B cell (primary cell): Measurements from ENCODE around the gene WDR70. TPM values are rescaled to one million over a fixed set of nuclear protein-coding genes. Genes with fewer than 3 reads are reported as not detected.

ENCODE experiments used
- ATAC-seq: fragments of 200-7000 bp; cut with Tn5 transposase; one replicate; pipeline ENCODE4 v1.10.0; 2021; ENCODE audit warnings: low read depth, mild to moderate bottlenecking, moderate number of reproducible peaks, moderate library complexity
- CTCF ChIA-PET: fragments of 350-600 bp; sonication (Branson Sonifier 250); formaldehyde crosslinking; loops from one replicate; lab custom pipeline; 2021; ENCODE audit warnings: antibody characterized with exemption, inconsistent platforms; lab: Charles Lee
- POLR2A ChIA-PET: fragments of 350-600 bp; sonication (Branson Sonifier 250); formaldehyde crosslinking; loops from one replicate; lab custom pipeline; 2021; ENCODE audit warnings: antibody characterized with exemption; lab: Charles Lee
- DNase-seq: peaks from one replicate; pipeline ENCODE4 v3.0.0; 2013
- H2AFZ ChIP-seq: 2 replicates; pipeline ENCODE4 v1.6.1; 2012; ENCODE audit warnings: mild to moderate bottlenecking, low read depth, low read length; ENCODE audit not compliant: insufficient read depth, poor library complexity, severe bottlenecking
- H3K27ac ChIP-seq, 2 donors: 1 replicate in 1 of 2; 2 replicates in 1 of 2; pipeline ENCODE4 v1.5.1; 2012 to 2013; ENCODE audit warnings: low read length in 2 of 2, mild to moderate bottlenecking in 2 of 2, moderate library complexity in 1 of 2
- H3K27me3 ChIP-seq, 4 experiments: fragments of 200-600 bp in 1 of 4; sonication (generic) in 1 of 4; replicated peaks in 1 of 4; 1 replicate in 2 of 4; 2 replicates in 2 of 4; pipeline versions ENCODE4 v1.6.1 to v1.7.0; 2013 to 2016; ENCODE audit warnings: low read length in 3 of 4, mild to moderate bottlenecking in 2 of 4, mixed read lengths in 1 of 4, moderate library complexity in 1 of 4; ENCODE audit not compliant: insufficient read depth in 4 of 4, control insufficient read depth in 3 of 4; ENCODE audit errors: control extremely low read depth in 1 of 4
- H3K36me3 ChIP-seq, 2 experiments: replicated peaks in 1 of 2; 1 replicate in 1 of 2; 2 replicates in 1 of 2; pipeline versions ENCODE4 v1.6.1 to v1.7.1; 2013; ENCODE audit warnings: low read length in 1 of 2; ENCODE audit not compliant: insufficient read depth in 2 of 2, control insufficient read depth in 1 of 2; ENCODE audit errors: control extremely low read depth in 1 of 2, extremely low read depth in 1 of 2
- H3K4me1 ChIP-seq, 2 donors: fragments of 200-600 bp in 1 of 2; sonication (generic) in 1 of 2; 1 replicate in 1 of 2; 2 replicates in 1 of 2; pipeline versions ENCODE4 v1.5.1 to v1.6.1; 2013 to 2017; ENCODE audit warnings: low read length in 2 of 2; ENCODE audit not compliant: control insufficient read depth in 2 of 2, insufficient read depth in 2 of 2
- H3K4me2 ChIP-seq: replicated peaks from 2 replicates; pipeline ENCODE3; 2012; ENCODE audit warnings: mild to moderate bottlenecking, low read depth, low read length; ENCODE audit not compliant: poor library complexity, severe bottlenecking
- H3K4me3 ChIP-seq, 5 experiments: fragments of 200-600 bp in 1 of 5; sonication (generic) in 1 of 5; 1 replicate in 3 of 5; 2 replicates in 2 of 5; pipeline versions ENCODE4 v1.5.1 to v1.7.0; 2011 to 2016; ENCODE audit warnings: low read length in 4 of 5, mild to moderate bottlenecking in 4 of 5, low read depth in 2 of 5, control low read depth in 1 of 5, moderate library complexity in 1 of 5; ENCODE audit not compliant: insufficient read depth in 1 of 5; ENCODE audit errors: control extremely low read depth in 1 of 5, extremely low read depth in 1 of 5
- H3K79me2 ChIP-seq: fragments of 200-600 bp; sonication (generic); one replicate; pipeline ENCODE4 v1.6.0; 2016; ENCODE audit warnings: low read length; ENCODE audit not compliant: control insufficient read depth, insufficient read depth
- H3K9ac ChIP-seq: fragments of 200-600 bp; sonication (generic); 2 replicates; pipeline ENCODE4 v1.6.1; 2017; ENCODE audit warnings: mild to moderate bottlenecking, low read length, moderate library complexity
- H3K9me3 ChIP-seq, 3 donors: one replicate each; pipeline versions ENCODE4 v1.6.1 to v1.7.1; 2013; ENCODE audit warnings: low read length in 2 of 3; ENCODE audit not compliant: control insufficient read depth in 2 of 3, insufficient read depth in 1 of 3; ENCODE audit errors: control extremely low read depth in 1 of 3
- H4K20me1 ChIP-seq: 2 replicates; pipeline ENCODE4 v1.6.0; 2012; ENCODE audit warnings: mild to moderate bottlenecking, low read length; ENCODE audit not compliant: insufficient read depth, control insufficient read depth, poor library complexity, severe bottlenecking
- H3K27ac Mint-ChIP-seq: one replicate; pipeline ENCODE4 v1.8.0; 2021; ENCODE audit warnings: mixed read lengths
- H3K27me3 Mint-ChIP-seq: one replicate; pipeline ENCODE4 v1.8.0; 2021; ENCODE audit warnings: mixed read lengths
- H3K4me1 Mint-ChIP-seq: one replicate; pipeline ENCODE4 v1.8.0; 2021; ENCODE audit warnings: mixed read lengths
- H3K4me3 Mint-ChIP-seq: one replicate; pipeline ENCODE4 v1.8.0; 2021; ENCODE audit warnings: mixed read lengths
- H3K9me3 Mint-ChIP-seq: one replicate; pipeline ENCODE4 v1.8.0; 2022; ENCODE audit warnings: mixed read lengths; ENCODE audit not compliant: insufficient read depth
- CTCF ChIP-seq: fragments of 200-600 bp; IDR thresholded peaks from one replicate; pipeline ENCODE4 v1.8.0; 2022; ENCODE audit warnings: antibody characterized with exemption, mild to moderate bottlenecking
- EZH2 ChIP-seq: IDR thresholded peaks from 2 replicates; pipeline ENCODE4 v1.6.1; 2012; ENCODE audit warnings: borderline replicate concordance, low read depth, mild to moderate bottlenecking, moderate library complexity, low read length; ENCODE audit not compliant: insufficient read depth, poor library complexity, severe bottlenecking
- WGBS: methylation state at CpG from one replicate; pipeline ENCODE4 v1.1.5; 2013; ENCODE audit warnings: missing lambda C conversion rate; ENCODE audit not compliant: insufficient coverage; 5-methylcytosine and 5-hydroxymethylcytosine counted together
- intact Hi-C: fragments of 100-400 bp; cut with micrococcal nuclease; formaldehyde crosslinking; loops from one replicate; pipeline ENCODE4 v1.10.0; 2022
- polyA plus RNA-seq: library from polyadenylated mRNA; depleted of rRNA; stranded (reverse); fragments of >200 nt; gene quantifications from 2 replicates; pipeline ENCODE4 v1.2.3, GENCODE V29; 2012
- total RNA-seq, 2 donors: library from RNA; stranded (reverse); fragments of 120-200 nt in 1 of 2; gene quantifications; 1 replicate in 1 of 2; 2 replicates in 1 of 2; pipeline versions ENCODE4 v1.2.3 to v1.2.4, GENCODE V29; 2013 to 2022

Gene WDR70
- total and polyA plus RNA-seq, 2 donors (not counting 1 experiment from before 2014, with no cell fraction given), result 12.8 to 46.8 TPM

- Histone ChIP-seq H3K4me3 (no peak overlapping the region), H3K79me2 (no peaks in the 10 kb centered on the region), H3K36me3 (peaks cover 0 to 7% of the 10 kb centered on the region in 2 experiments), H3K4me1 (no peaks in the 10 kb centered on the region), H2AFZ (no peak overlapping the region), H4K20me1 (no peaks in the 10 kb centered on the region), H3K27ac (no peak overlapping the region), H3K4me2 (no peak overlapping the region), H3K27me3 (no peaks in the 10 kb centered on the region), H3K9ac (no peak overlapping the region), H3K9me3 (peaks cover 0 to 17% (median 13%) of the 10 kb centered on the region in 3 donors)
- Mint-ChIP-seq H3K4me3 (no peak overlapping the region), H3K27ac (no peak overlapping the region), H3K4me1 (no peaks in the 10 kb centered on the region), H3K27me3 (no peaks in the 10 kb centered on the region), H3K9me3 (peaks cover 16% of the 10 kb centered on the region)
- CTCF ChIA-PET, result interaction anchor here (0.6 kb wide), 1 partner anchor 9 kb away, joined by 5 read pairs; no protein-coding TSS in a partner anchor
- POLR2A ChIA-PET, result no interaction called here
- DNase-seq (no peak), ATAC-seq (no peak)
- WGBS, result no CpG with 5 or more reads among the region's 3 CpGs
- intact Hi-C loops, result no loop called here
- TF ChIP-seq EZH2, result no peak
- no peak for TF ChIP-seq CTCF
Measured at GRCh38 chr5:37631939-37632338, 252.8 kb downstream of the WDR70 start.

DNA sequence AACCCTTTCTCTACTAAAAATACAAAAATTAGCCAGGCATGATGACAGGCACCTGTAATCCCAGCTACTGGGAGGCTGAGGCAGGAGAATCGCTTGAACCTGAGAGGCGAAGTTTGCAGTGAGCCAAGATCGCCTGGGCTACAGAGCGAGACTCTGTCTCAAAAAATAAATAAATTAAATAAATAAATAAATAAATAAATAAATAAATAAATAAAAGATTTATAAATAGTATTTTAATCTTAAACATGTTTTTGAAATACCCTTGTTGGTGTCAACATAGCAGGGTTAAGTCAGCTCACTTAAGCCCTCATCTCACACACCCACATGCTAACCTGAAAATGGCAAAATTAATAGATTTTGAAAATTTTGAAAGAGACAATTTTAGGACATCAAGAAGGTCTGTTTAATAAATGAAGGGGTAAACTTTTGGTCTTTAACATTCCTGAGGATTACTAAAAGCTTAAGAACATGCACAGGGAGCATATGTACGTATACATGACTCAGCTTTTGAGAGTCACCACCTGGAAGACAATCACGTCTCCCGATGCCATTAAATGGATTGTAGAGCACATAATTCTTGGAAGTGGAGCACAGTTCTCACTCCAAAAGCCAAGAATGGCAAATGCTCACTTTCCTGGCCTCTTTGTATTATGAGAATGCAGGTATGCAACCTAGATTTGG lies 258.2 kb downstream of the WDR70 start:
- WGBS, result 100% methylated on average over 3 of the region's 7 CpGs
- no peaks in the 10 kb centered on the region for H3K4me1 Mint-ChIP-seq
- H3K27ac Mint-ChIP-seq, result no peak overlapping the region
- Histone ChIP-seq H3K79me2 (no peaks in the 10 kb centered on the region), H2AFZ (no peak overlapping the region), H3K4me2 (no peak overlapping the region), H3K4me1 (no peaks in the 10 kb centered on the region), H3K36me3 (peaks cover 0 to 3% of the 10 kb centered on the region in 2 experiments), H3K9ac (no peak overlapping the region), H3K9me3 (no peaks in the 10 kb centered on the region), H3K4me3 (no peak overlapping the region), H4K20me1 (no peaks in the 10 kb centered on the region), H3K27ac (no peak overlapping the region), H3K27me3 (no peaks in the 10 kb centered on the region)
- ChIA-PET POLR2A (no interaction called here), CTCF (no interaction called here)
- H3K9me3 Mint-ChIP-seq, result peaks cover 2% of the 10 kb centered on the region
- TF ChIP-seq CTCF (no peak), EZH2 (no peak)
- H3K4me3 Mint-ChIP-seq, result no peak overlapping the region
- intact Hi-C loops, result no loop called here
- ATAC-seq (no peak), DNase-seq (no peak)
- no peaks in the 10 kb centered on the region for H3K27me3 Mint-ChIP-seq
